HG03064 (cell line): ENCODE measurements around the gene SLC66A3.

Experiments
- ATAC-seq: cut with Tn5 transposase; IDR thresholded peaks from one replicate; pipeline ENCODE4 v1.9.1; 2021; ENCODE audit warnings: low read depth; ENCODE audit not compliant: unreplicated experiment

SLC66A3 gene

GRCh38 chr2:11155381-11156035 is at the start of gene SLC66A3:
SLC66A3 (plus strand) TSS chr2:11155467; CDS start chr2:11155547, 80 bp downstream.
- ATAC-seq: peak; percentile 68

- no peak for ATAC-seq
Observed at GRCh38 chr2:11109002-11109401, 46.3 kb upstream of the SLC66A3 start.

GRCh38 chr2:11112870-11113428 is 42.3 kb upstream of the SLC66A3 start:
- ATAC-seq: no peak

GRCh38 chr2:11117776-11118175 is 37.5 kb upstream of the SLC66A3 start:
- no peak for ATAC-seq

GRCh38 chr2:11118761-11119160 is 36.5 kb upstream of the SLC66A3 start:
- ATAC-seq: no peak

- no peak for ATAC-seq
Observed at GRCh38 chr2:11121099-11121822, 34.0 kb upstream of the SLC66A3 start.

- no peak for ATAC-seq
Observed at GRCh38 chr2:11121823-11122155, 33.5 kb upstream of the SLC66A3 start.

- no peak for ATAC-seq
Observed at GRCh38 chr2:11122380-11122779, 32.9 kb upstream of the SLC66A3 start.

- ATAC-seq: no peak
Observed at GRCh38 chr2:11123001-11123809, 32.1 kb upstream of the SLC66A3 start.

GRCh38 chr2:11123856-11124759 is 31.2 kb upstream of the SLC66A3 start:
- ATAC-seq: no peak

GRCh38 chr2:11124760-11125068 is 30.6 kb upstream of the SLC66A3 start:
- no peak for ATAC-seq

- no peak for ATAC-seq
Observed at GRCh38 chr2:11127761-11128160, 27.5 kb upstream of the SLC66A3 start.

GRCh38 chr2:11128243-11128951 is 26.9 kb upstream of the SLC66A3 start:
- ATAC-seq: no peak

GRCh38 chr2:11129598-11130449 is 25.4 kb upstream of the SLC66A3 start:
- peak; percentile 67 for ATAC-seq

- no peak for ATAC-seq
Observed at GRCh38 chr2:11131166-11131920, 23.9 kb upstream of the SLC66A3 start.

GRCh38 chr2:11132036-11132671 is 23.1 kb upstream of the SLC66A3 start:
- no peak for ATAC-seq

GRCh38 chr2:11133238-11133935 is 21.9 kb upstream of the SLC66A3 start:
- ATAC-seq: no peak
